ENCODE measurements around the gene TTPAL.

Gene TTPAL

DNA sequence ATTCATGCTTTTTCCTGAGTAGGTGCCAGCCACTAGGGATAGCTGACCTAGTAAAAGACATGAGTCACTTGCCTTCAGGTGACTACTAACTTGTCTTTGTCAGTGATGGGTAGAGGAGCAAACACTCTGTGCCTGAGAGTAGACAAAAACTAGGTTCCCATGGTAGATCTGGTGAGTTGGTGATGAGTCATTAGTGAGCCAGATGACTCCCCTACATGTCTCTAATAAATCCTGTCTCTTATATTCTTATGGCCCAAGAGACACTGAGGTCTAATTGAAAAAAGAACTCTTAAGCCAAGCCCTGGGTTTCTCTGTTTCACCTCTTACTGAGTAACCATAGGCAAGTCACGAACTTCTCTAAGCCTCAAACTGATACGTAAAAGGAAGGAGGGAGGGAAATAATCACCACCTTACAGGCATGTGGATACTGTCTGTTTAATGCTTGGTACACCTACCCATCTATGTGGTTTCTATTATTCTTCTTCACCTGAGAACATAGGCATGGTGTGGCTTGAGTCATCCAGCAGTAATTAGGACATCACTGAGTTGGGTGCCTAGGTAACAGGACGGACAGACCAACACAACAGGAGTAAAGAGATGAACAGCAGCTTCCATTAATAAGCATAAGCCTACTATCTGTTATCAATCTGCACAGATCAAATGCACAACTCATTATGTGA lies 20.3 kb downstream of the TTPAL start:
- DNase-seq (ENCODE audit: low read depth in 3 of 3), result no peak

DNA sequence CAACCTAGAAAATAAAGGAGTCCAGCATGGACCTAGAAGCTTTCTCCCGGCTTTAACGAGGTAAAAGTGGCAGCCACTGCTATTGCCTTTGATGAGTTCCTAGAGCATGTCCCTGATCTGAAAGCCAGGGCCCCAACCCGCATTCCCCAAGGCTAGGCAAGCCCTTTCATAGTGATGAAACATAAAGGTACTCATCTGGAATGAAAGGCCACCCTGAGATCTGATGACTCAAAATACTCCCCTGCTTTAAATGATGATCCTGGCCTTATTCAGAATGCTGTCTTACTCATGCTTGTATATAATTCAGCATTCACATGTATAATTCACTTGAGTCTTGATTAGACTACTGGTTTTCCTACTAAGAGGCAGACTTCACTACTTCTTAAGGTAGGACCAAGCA lies 21.3 kb downstream of the TTPAL start:
- DNase-seq (ENCODE audit: low read depth in 3 of 3), result peak in 1 of 3 experiments; percentile 44

GRCh38 chr20:44497761-44498160 lies 22.1 kb downstream of the TTPAL start:
- no peak for DNase-seq (ENCODE audit: low read depth in 3 of 3)

- no peak for DNase-seq (ENCODE audit: low read depth in 3 of 3)
These were observed 24.5 kb downstream of the TTPAL start for GRCh38 chr20:44500221-44500620.

DNA sequence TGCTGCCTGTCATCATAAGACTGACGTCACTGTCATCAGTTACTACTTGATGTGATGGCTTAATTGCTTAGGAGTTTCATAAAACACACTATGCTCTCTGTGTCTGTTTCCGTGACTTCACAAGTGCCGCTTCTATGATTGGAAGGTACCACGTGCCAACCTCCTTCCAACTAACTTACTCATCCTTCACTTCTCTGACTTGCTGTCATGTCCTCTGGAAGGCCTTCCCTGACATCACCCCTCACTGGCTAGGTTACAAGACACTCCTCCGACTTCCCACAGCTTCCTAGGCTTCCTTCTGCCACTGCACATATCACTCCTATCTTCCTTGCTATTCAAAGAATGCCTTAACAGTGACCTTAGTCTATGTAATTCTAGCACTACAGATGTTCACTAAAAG lies 25.8 kb downstream of the TTPAL start:
- no peak for DNase-seq (ENCODE audit: low read depth in 3 of 3)

DNA sequence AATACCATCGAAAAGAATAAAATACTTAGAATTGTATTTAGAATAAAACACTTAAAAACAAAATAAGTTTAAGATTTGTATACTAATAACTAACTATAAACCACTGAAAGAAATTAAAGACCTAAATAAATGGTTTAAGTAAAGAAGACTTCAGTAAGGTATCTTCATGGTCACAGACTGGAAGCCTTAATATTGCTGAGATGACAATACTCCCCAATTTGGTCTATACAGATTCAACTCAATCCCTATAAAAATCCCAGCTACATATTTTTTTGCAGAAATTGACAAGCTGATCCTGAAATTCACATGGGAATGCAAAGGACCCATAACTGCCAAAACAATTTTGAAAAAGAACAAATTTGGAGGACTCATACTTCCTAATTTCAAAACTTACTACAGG lies 27.3 kb downstream of the TTPAL start:
- DNase-seq (ENCODE audit: low read depth in 3 of 3), result no peak

DNA sequence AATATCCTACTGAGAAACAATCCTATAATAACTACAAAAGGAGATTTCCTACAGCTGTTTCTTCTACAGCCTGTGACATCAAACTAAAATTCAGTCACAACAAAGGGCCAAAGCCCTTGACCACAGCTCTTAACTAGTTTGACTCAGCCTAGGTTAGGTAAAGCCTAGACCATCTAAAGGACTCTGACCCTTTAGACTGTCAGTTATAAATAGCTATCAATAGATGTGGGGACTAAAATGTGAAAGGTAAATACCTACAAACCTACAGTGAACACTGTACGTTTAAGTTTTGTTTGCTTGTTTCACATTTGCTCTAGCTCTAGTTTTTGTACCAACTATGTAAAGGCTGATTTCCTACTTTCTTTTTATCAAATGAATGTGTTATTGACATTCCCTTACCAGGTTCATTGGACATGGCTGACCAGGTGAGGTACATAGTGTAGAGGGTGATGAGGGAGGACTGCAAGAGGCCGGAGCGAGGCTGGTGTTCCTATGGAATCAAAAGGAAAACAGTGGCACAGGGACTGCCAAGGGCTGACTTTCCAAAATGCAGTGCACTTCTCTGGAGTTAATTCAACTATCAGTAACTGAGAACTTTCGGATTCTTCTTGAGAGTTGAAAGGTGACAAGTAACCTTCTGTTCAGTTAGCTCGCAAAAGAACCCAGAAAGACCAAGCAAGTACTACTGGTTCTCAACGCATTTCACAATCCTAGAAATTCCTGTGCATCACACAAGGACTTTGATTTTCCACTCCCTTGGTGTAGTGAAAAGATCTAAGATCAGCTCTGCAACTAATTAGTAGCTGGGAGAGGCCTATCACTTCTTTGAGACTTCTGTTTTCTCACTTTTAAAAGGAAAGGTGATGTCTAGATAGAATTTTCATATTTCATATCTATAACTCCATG lies 29.0 kb downstream of the TTPAL start:
- no peak for DNase-seq (ENCODE audit: low read depth in 3 of 3)

DNA sequence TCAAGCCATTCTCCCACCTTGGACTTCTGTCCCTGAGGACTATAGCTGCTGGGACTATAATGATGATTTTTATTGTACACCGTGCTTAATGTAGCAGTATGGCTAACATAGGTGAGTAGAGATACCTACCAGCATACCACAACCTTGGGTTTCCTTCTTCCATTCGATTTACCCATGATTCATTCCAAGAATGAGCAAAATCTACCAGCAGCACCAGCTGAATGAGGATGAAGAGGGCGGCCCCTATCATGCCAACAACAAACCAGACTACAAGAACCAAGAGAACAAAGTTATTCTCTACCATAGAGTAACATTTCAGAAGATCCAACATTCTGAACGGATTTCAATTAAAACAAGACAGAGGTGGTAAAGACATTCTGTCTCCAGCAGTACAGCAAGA lies 34.1 kb downstream of the TTPAL start:
- no peak for DNase-seq (ENCODE audit: low read depth in 3 of 3)

DNA sequence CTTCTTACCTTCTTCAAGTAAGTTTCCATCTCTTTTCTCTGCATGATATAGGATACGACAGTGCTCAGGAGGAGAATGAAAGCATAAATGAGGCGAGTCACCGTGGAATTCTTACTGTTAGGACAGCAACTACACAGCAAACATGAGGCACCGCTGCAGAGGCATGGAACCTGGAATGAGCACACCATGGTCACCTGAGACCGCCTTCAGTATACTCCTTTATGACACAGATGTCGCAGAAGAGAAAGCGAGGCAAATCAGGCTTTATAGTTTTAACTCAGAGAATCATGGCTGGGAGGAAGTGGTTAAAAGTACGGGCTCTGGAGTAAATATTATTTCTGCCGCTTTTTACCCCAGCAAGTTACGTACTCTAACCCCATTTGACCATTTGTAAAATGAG lies 38.2 kb downstream of the TTPAL start:
- DNase-seq (ENCODE audit: low read depth in 3 of 3), result no peak

- no peak for DNase-seq (ENCODE audit: low read depth in 3 of 3)
These were observed 40.8 kb downstream of the TTPAL start for GRCh38 chr20:44516491-44516890.

DNA sequence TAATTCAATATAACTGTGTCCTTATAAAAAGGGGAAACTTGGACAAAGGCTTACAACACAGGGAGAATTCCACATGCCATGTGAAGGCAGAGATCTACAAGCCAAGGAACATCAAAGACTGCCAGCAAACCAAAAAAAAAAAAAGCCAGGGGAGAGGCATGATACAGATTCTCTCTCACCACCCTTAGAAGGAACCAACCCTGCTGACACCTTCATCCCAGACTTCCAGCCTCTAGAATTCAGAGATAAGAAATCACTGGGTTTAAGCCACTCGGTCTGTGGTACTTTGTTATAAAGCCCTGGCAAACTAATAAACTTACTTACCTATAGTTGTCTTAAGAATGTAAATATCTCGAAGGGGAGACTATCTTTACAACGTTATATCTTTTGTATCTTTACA lies 41.8 kb downstream of the TTPAL start:
- no peak for DNase-seq (ENCODE audit: low read depth in 3 of 3)

DNA sequence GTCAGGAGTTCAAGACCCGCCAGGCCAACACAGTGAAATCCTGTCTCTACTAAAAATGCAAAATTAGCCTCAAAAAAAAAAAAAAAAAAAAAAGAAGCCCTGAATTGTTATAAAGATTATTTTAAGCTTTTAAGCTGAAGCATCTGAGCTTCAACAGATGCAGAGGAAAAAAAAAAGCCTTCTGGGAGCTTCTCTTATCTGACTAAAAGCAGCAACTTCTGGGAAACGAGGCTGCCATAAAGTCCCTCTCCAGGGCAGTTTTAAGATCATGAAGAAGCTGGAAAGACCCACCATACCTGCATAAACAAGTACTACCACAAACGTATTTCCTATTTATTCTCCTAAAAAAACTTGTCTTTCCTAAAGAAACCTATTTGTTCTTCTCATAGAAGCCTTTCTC lies 42.6 kb downstream of the TTPAL start:
- no peak for DNase-seq (ENCODE audit: low read depth in 3 of 3)

DNA sequence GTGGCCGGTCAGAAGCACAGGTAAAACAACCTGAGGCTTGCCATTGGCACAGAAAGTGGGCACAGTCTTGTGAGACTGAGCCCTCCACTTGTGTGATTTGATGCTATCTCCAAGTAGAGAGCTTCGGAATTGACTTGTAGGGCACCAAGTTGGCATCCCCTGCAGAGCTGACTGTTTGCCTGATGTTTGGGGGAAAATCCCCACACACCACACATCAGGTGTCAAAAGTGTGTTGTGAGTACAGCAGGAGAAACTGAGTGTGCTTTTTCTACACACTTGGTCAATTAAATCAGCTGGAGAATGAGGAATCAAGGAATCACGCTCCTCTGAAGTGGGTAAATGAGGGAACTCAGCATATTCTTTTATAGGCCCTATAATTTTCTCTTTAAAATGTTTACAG lies 45.2 kb downstream of the TTPAL start:
- no peak for DNase-seq (ENCODE audit: low read depth in 3 of 3)

- peak; percentile 94 to 96 (median 94) for DNase-seq (ENCODE audit: low read depth in 3 of 3)
These were observed 46.1 kb downstream of the TTPAL start, which contains the start of gene SERINC3 for GRCh38 chr20:44521484-44522481. Gene SERINC3, minus strand, starts transcription at chr20:44522070. Its CDS starts 119 bp downstream, at chr20:44521951.

DNA sequence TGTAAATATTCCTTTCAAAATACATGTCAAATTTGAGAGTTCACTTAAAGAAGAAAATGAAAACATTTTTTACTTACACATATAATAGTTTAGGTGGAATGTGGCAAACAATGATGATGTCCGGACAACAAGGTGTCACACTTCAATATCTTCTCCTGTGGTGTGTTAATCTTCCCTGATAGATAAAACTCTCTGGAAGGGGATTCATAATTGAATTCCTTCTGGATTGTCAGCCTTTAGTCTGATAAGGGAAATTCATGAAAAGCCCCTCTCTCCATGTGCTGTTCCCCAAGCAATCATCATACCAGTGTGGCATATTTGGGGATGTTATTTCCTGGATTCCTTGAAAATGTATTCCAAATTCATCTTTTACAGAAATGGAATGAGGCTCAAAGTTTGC lies 47.2 kb downstream of the TTPAL start:
- DNase-seq (ENCODE audit: low read depth in 3 of 3), result no peak

DNA sequence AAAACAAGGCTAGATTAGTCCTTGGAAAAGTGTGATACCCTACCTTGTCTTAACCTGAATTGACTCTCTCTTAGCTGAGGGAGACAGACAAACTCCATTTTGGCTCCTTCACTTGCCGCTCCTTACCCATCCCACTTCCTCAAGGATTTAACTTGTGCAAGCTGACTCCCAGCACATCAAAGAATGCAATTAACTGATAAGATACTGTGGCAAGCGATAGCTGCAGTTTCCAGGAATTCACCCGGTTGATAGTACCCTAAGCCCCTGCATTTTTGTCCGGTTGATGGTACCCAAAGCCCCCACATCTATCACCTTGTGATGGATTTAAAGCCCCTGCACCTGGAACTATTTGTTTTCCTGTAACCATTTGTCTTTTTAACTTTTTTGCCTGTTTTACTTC lies 48.1 kb downstream of the TTPAL start:
- DNase-seq (ENCODE audit: low read depth in 3 of 3), result no peak

- DNase-seq (ENCODE audit: low read depth in 3 of 3), result no peak
These were observed 50.5 kb downstream of the TTPAL start for GRCh38 chr20:44526129-44526528.

DNA sequence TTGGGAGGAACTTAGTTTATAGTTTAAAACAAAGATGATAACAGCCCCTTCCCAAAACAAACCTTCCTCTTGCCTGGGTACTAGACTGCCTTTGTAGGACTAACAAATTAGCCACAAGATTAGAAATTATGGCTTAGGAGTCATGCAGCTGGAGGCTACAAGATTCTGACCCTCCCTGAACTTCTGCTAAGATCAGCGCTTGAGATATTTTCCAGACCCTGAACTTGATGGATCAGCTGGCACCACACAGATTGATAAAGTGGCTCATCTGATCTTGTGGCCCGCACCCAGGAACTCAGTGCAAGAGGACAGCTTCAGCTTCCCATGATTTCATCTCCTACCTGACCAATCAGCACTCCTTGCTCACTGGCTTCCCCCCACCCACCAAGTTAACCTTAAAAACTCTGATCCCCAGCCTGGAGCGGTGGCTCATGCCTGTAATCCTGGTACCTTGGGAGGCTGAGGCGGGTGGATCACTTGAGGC lies 52.1 kb downstream of the TTPAL start:
- DNase-seq (ENCODE audit: low read depth in 3 of 3), result no peak

GRCh38 chr20:44528309-44528708 lies 52.6 kb downstream of the TTPAL start:
- no peak for DNase-seq (ENCODE audit: low read depth in 3 of 3)

GRCh38 chr20:44532259-44532980 lies 56.7 kb downstream of the TTPAL start:
- no peak for DNase-seq (ENCODE audit: low read depth in 3 of 3)

DNA sequence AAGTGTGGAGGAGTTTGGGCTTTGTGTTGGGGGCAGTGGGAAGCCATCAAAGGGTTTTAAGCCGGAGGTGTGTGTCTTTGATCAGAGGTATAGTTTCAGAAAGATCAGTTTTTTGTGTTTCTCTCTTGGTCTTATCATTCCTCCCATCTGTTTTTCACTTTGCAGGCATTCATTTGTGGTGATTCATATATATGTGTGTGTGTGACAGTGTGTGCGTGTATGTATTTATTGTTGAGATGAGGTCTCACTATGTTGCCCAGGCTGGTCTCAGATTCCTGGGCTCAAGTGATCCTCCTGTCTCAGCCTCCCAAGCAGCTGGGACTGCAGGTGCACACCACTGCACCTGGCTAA lies 57.3 kb downstream of the TTPAL start:
- DNase-seq (ENCODE audit: low read depth in 3 of 3), result no peak

All from stimulated activated CD4-positive, alpha-beta T cell treated with anti-CD3 and anti-CD28 coated beads, TNF-alpha, amount 100 ng/mL, for 24 hours (primary cell).